A172 (cell line): ENCODE results near the gene LHX5. TPM values are rescaled to one million over a fixed set of nuclear protein-coding genes. Genes with fewer than 3 reads are reported as not detected.

Source experiments
- DNase-seq: peaks from one replicate; pipeline ENCODE4 v3.0.0-alpha.2; 2015; ENCODE audit warnings: low spot score
- total RNA-seq: library from RNA; depleted of rRNA; stranded (reverse); fragments of >200 nt; shearing (Covaris generic); gene quantifications from 2 replicates; pipeline ENCODE4 v1.2.3, GENCODE V29; 2014

The LHX5 gene
- total RNA-seq, 1 experiment from 2014 or later, result not detected

- no peak for DNase-seq
These were observed 6.6 kb downstream of the LHX5 start for GRCh38 chr12:113464852-113465719.

- DNase-seq, result no peak
These were observed 7.3 kb downstream of the LHX5 start for GRCh38 chr12:113464452-113464775.

- DNase-seq, result no peak
These were observed 7.8 kb downstream of the LHX5 start for GRCh38 chr12:113463746-113464451.

- DNase-seq, result no peak
These were observed 8.5 kb downstream of the LHX5 start for GRCh38 chr12:113462998-113463745.

GRCh38 chr12:113462117-113462774 is 9.4 kb downstream of the LHX5 start:
- DNase-seq, result peak; percentile 78

- DNase-seq, result peak; percentile 25
These were observed 10.0 kb downstream of the LHX5 start for GRCh38 chr12:113461666-113462065.

- no peak for DNase-seq
These were observed 11.7 kb downstream of the LHX5 start for GRCh38 chr12:113459981-113460380.

GRCh38 chr12:113457710-113458109 is 14.0 kb downstream of the LHX5 start:
- DNase-seq, result no peak

GRCh38 chr12:113457185-113457584 is 14.5 kb downstream of the LHX5 start:
- no peak for DNase-seq

GRCh38 chr12:113456761-113457160 is 14.9 kb downstream of the LHX5 start:
- DNase-seq, result no peak

- DNase-seq, result no peak
These were observed 15.5 kb downstream of the LHX5 start for GRCh38 chr12:113456199-113456598.

- DNase-seq, result no peak
These were observed 18.3 kb downstream of the LHX5 start for GRCh38 chr12:113453330-113453729.

- no peak for DNase-seq
These were observed 19.2 kb downstream of the LHX5 start for GRCh38 chr12:113452458-113452857.

GRCh38 chr12:113449839-113450238 is 21.8 kb downstream of the LHX5 start:
- no peak for DNase-seq

- DNase-seq, result no peak
These were observed 22.4 kb downstream of the LHX5 start for GRCh38 chr12:113449299-113449698.

- no peak for DNase-seq
These were observed 22.8 kb downstream of the LHX5 start for GRCh38 chr12:113448873-113449272.

GRCh38 chr12:113445544-113446171 is 26.0 kb downstream of the LHX5 start:
- no peak for DNase-seq

- no peak for DNase-seq
These were observed 28.6 kb downstream of the LHX5 start for GRCh38 chr12:113443030-113443539.

GRCh38 chr12:113440947-113441782 is 30.5 kb downstream of the LHX5 start:
- DNase-seq, result no peak

GRCh38 chr12:113440336-113440735 is 31.3 kb downstream of the LHX5 start:
- DNase-seq, result no peak
